ENCODE data around the gene FOXO3.

- TF ChIP-seq CTCF (IDR thresholded peaks at IDR 0.05) (no peak), POLR2A (IDR thresholded peaks at IDR 0.05) (no peak)
Observed at GRCh38 chr6:108598305-108598863, 37.7 kb downstream of the FOXO3 start.

Data from testis (tissue), 2 donors.